DND-41 (cell line): ENCODE data around the gene MYO16.

Source experiments
- CTCF ChIP-seq: IDR thresholded peaks from 2 replicates; pipeline ENCODE4 v1.5.1; 2012; ENCODE audit warnings: borderline replicate concordance, low read length, moderate library complexity, mild to moderate bottlenecking; ENCODE audit not compliant: poor library complexity, severe bottlenecking; ENCODE audit errors: extremely low read depth
- EZH2 ChIP-seq: IDR thresholded peaks from 3 replicates; pipeline ENCODE4 v1.6.1; 2012; ENCODE audit warnings: borderline replicate concordance, low read depth, mild to moderate bottlenecking, moderate library complexity, low read length, inconsistent platforms; ENCODE audit not compliant: severe bottlenecking

DNA sequence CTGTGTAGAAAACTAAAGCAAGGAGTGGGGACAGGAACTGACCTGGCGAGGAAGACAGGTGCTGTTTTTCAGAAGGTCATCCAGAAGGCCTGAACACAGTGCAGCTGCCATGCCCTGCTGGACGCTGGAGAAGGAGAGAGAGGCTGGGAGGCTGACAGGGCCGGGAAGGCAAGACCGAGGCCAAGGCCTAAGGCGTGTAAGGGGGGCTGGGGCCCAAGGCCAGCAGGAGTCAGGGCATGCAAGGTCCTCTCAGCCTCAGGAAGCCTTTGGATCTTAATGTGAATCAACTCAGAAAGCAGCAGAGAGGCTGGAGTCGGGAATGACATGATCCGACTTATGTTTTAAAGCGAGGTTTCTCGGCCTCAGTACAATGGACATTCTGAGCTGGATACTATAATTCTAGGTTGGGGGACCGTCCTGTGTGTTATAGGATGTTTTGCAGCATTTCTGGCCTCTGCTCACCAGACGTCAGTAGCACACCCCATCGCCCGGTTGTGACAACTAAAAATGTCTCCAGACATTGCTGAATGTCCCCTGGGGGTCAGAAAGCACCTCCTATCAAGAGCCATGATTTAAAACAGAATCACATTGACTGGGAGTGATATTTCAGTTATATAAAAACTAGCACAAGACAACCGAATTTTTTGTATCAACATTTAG lies 530.4 kb downstream of the MYO16 start:
- no peak for TF ChIP-seq CTCF
- TF ChIP-seq EZH2 = no peak
